Measurements from ENCODE around the gene RPN2. TPM values are rescaled to one million over a fixed set of nuclear protein-coding genes. Genes with fewer than 3 reads are reported as not detected.

The RPN2 gene
- total RNA-seq, 1 experiment from 2014 or later: 185 TPM

- H3K36me3 ChIP-seq (ENCODE audit: low read depth): no peaks in the 10 kb centered on the region
- no peak overlapping the region for H3K4me3 ChIP-seq
- H3K79me2 ChIP-seq (ENCODE audit: low read depth): no peaks in the 10 kb centered on the region
- POLR2A ChIA-PET (ENCODE audit: unreplicated experiment): no interaction called here
- no peaks in the 10 kb centered on the region for H3K9me2 ChIP-seq (ENCODE audit: insufficient read depth)
- no peak overlapping the region for H3K27ac ChIP-seq
- TF ChIP-seq EZH2 (IDR thresholded peaks at IDR 0.05; ENCODE audit: low read depth): no peak
- TF ChIP-seq CTCF (conservative IDR thresholded peaks at IDR 0.05): no peak
- H3K27me3 ChIP-seq (ENCODE audit: insufficient read depth, low read depth): 0 out of 2 replicates have a peak, but pooled peaks cover 6% of the 10 kb centered on the region
- intact Hi-C loops (cut with micrococcal nuclease; ENCODE audit: unreplicated experiment): no loop called here
- H3K4me2 ChIP-seq: no peak overlapping the region
- H4K20me1 ChIP-seq (ENCODE audit: insufficient read depth): no peaks in the 10 kb centered on the region
- H2AFZ ChIP-seq: no peak overlapping the region
- no peak for DNase-seq
- CTCF ChIA-PET: no interaction called here
- no peaks in the 10 kb centered on the region for H3K4me1 ChIP-seq (replicated peaks; ENCODE audit: insufficient read depth)
- no peaks in the 10 kb centered on the region for H3F3A ChIP-seq (ENCODE audit: insufficient read depth, low read depth)
- no peaks in the 10 kb centered on the region for H3K9me3 ChIP-seq (ENCODE audit: insufficient read depth, low read depth)
- no TSS peak for BruUV-seq (replicated peaks)
Observed at GRCh38 chr20:37163832-37164554, 15.1 kb upstream of the RPN2 start.

- Histone ChIP-seq H3K27me3 (ENCODE audit: insufficient read depth, low read depth) (0 out of 2 replicates have a peak, but pooled peaks cover 6% of the 10 kb centered on the region), H4K20me1 (ENCODE audit: insufficient read depth) (no peaks in the 10 kb centered on the region), H3K36me3 (ENCODE audit: low read depth) (no peaks in the 10 kb centered on the region), H3K4me2 (no peak overlapping the region), H2AFZ (no peak overlapping the region), H3K4me3 (no peak overlapping the region), H3K9me3 (ENCODE audit: insufficient read depth, low read depth) (no peaks in the 10 kb centered on the region), H3K4me1 (replicated peaks; ENCODE audit: insufficient read depth) (no peaks in the 10 kb centered on the region), H3K27ac (no peak overlapping the region), H3K79me2 (ENCODE audit: low read depth) (no peaks in the 10 kb centered on the region), H3F3A (ENCODE audit: insufficient read depth, low read depth) (no peaks in the 10 kb centered on the region), H3K9me2 (ENCODE audit: insufficient read depth) (no peaks in the 10 kb centered on the region)
- intact Hi-C loops (cut with micrococcal nuclease; ENCODE audit: unreplicated experiment): no loop called here
- POLR2A ChIA-PET (ENCODE audit: unreplicated experiment): no interaction called here
- no peak for DNase-seq
- BruUV-seq (replicated peaks): no TSS peak
- CTCF ChIA-PET: no interaction called here
- TF ChIP-seq CTCF (conservative IDR thresholded peaks at IDR 0.05) (no peak), EZH2 (IDR thresholded peaks at IDR 0.05; ENCODE audit: low read depth) (no peak)
Observed at GRCh38 chr20:37165031-37165430, 14.1 kb upstream of the RPN2 start.

GRCh38 chr20:37166867-37167266, 12.3 kb upstream of the RPN2 start:
- Histone ChIP-seq H3K9me2 (ENCODE audit: insufficient read depth) (no peaks in the 10 kb centered on the region), H3F3A (ENCODE audit: insufficient read depth, low read depth) (no peaks in the 10 kb centered on the region), H2AFZ (no peak overlapping the region), H3K79me2 (ENCODE audit: low read depth) (no peaks in the 10 kb centered on the region), H3K4me1 (replicated peaks; ENCODE audit: insufficient read depth) (no peaks in the 10 kb centered on the region), H3K27me3 (ENCODE audit: insufficient read depth, low read depth) (0 out of 2 replicates have a peak, but pooled peaks cover 6% of the 10 kb centered on the region), H3K9me3 (ENCODE audit: insufficient read depth, low read depth) (no peaks in the 10 kb centered on the region), H3K27ac (no peak overlapping the region), H3K4me2 (no peak overlapping the region), H4K20me1 (ENCODE audit: insufficient read depth) (no peaks in the 10 kb centered on the region), H3K36me3 (ENCODE audit: low read depth) (no peaks in the 10 kb centered on the region), H3K4me3 (no peak overlapping the region)
- no TSS peak for BruUV-seq (replicated peaks)
- no peak for DNase-seq
- POLR2A ChIA-PET (ENCODE audit: unreplicated experiment): no interaction called here
- intact Hi-C loops (cut with micrococcal nuclease; ENCODE audit: unreplicated experiment): no loop called here
- CTCF ChIA-PET: interaction anchor here (0.6 kb wide), 1 partner anchor 259 kb away, joined by 7 read pairs; no protein-coding TSS in a partner anchor
- TF ChIP-seq CTCF (conservative IDR thresholded peaks at IDR 0.05) (no peak), EZH2 (IDR thresholded peaks at IDR 0.05; ENCODE audit: low read depth) (no peak)
